ENCODE results near the gene TCHP. TPM values are rescaled to one million over a fixed set of nuclear protein-coding genes. Genes with fewer than 3 reads are reported as not detected.

Gene TCHP
- total and polyA plus RNA-seq, 2 of the 13 experiments (the other 11 are each of a cell fraction or from before 2014, with no cell fraction given): 6.7 to 12.2 TPM

DNA sequence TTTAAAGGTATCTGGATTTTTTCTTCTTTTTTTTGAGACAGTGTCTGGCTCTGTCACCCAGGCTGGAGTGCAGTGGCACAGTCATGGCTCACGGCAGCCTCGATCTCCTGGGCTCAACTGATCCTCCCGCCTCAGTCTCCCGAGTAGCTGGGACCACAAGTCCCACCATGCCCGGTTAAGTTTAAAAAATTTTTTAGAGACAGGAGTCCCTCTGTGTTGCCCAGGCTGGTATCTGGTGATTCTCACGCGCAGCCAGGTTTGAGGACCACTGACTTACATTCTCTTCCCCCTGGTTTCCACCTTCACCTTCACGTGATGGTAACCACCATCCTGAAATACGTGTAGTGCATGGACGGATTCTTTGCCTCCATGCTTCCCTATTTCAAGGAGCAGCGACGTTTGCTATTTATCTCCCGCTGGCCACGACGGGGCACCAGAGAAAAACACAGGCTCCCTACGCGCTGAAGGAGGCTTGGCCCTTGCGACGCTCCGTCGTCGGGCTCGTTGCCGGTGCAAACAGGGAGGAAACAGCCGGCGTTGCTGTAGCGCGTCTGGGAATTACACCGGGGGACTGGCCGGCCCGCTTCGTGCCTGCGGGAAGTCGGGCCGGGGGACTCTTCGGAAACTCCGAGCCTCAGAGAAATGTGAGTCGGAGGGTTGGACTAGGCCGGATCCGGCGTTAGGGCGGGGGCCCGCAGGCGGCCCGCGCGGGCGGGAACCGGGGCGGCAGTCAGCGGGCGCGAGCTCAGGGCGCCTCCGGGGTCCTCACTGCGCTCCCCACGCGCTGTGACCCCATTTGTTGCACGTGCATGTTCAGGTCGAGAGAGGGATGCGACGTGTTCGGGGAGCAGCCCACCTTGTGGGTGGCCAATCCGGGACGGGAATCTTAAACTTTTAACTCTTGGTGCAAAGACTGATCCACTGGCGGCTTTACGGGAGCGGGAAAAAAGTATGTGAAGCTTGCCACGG, at the start of gene TCHP (continued):
- TF ChIP-seq HDAC1 (CRISPR knock-in tag; IDR thresholded peaks at IDR 0.05) (peak; percentile 90), ZNF567 (CRISPR knock-in tag; IDR thresholded peaks at IDR 0.05; ENCODE audit: borderline replicate concordance) (0 out of 2 replicates have a peak, but pooled peaks have one; percentile 1), NAIF1 (CRISPR knock-in tag; IDR thresholded peaks at IDR 0.05; ENCODE audit: borderline replicate concordance) (peak; percentile 51; the same call in 1 of the 2 replicates), ZNF772 (CRISPR knock-in tag; IDR thresholded peaks at IDR 0.05) (peak; percentile 55; the same call in 1 of the 2 replicates), ZNF512 (CRISPR knock-in tag; IDR thresholded peaks at IDR 0.05) (no peak), ZNF704 (CRISPR knock-in tag; IDR thresholded peaks at IDR 0.05; ENCODE audit: borderline replicate concordance) (peak; percentile 72; the same call in 1 of the 2 replicates), TEAD3 (CRISPR knock-in tag; optimal IDR thresholded peaks at IDR 0.05; ENCODE audit: borderline replicate concordance) (peak; percentile 74), PCBP1 (IDR thresholded peaks at IDR 0.05; ENCODE audit: borderline replicate concordance, low read depth, low read length) (no peak), ZSCAN31 (CRISPR knock-in tag; IDR thresholded peaks at IDR 0.05; ENCODE audit: low read depth) (peak; percentile 68), ZNF879 (CRISPR knock-in tag; IDR thresholded peaks at IDR 0.05) (no peak), MYPOP (CRISPR knock-in tag; IDR thresholded peaks at IDR 0.05) (peak; percentile 92), ZNF235 (CRISPR knock-in tag; IDR thresholded peaks at IDR 0.05; ENCODE audit: borderline replicate concordance) (peak; percentile 80; the same call in 1 of the 2 replicates), ZNF615 (CRISPR knock-in tag; IDR thresholded peaks at IDR 0.05; ENCODE audit: borderline replicate concordance) (no peak), FOXA1 (IDR thresholded peaks at IDR 0.05) (no peak), FOXA1 (CRISPR knock-in tag; IDR thresholded peaks at IDR 0.05) (peak; percentile 66; the same call in 1 of the 2 replicates)
- TF ChIP-seq, protein P1, sequence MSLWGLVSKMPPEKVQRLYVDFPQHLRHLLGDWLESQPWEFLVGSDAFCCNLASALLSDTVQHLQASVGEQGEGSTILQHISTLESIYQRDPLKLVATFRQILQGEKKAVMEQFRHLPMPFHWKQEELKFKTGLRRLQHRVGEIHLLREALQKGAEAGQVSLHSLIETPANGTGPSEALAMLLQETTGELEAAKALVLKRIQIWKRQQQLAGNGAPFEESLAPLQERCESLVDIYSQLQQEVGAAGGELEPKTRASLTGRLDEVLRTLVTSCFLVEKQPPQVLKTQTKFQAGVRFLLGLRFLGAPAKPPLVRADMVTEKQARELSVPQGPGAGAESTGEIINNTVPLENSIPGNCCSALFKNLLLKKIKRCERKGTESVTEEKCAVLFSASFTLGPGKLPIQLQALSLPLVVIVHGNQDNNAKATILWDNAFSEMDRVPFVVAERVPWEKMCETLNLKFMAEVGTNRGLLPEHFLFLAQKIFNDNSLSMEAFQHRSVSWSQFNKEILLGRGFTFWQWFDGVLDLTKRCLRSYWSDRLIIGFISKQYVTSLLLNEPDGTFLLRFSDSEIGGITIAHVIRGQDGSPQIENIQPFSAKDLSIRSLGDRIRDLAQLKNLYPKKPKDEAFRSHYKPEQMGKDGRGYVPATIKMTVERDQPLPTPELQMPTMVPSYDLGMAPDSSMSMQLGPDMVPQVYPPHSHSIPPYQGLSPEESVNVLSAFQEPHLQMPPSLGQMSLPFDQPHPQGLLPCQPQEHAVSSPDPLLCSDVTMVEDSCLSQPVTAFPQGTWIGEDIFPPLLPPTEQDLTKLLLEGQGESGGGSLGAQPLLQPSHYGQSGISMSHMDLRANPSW (CRISPR knock-in tag; IDR thresholded peaks at IDR 0.05; ENCODE audit: borderline replicate concordance): no peak; the same call in 1 of the 2 replicates
- TF ChIP-seq, protein P2, sequence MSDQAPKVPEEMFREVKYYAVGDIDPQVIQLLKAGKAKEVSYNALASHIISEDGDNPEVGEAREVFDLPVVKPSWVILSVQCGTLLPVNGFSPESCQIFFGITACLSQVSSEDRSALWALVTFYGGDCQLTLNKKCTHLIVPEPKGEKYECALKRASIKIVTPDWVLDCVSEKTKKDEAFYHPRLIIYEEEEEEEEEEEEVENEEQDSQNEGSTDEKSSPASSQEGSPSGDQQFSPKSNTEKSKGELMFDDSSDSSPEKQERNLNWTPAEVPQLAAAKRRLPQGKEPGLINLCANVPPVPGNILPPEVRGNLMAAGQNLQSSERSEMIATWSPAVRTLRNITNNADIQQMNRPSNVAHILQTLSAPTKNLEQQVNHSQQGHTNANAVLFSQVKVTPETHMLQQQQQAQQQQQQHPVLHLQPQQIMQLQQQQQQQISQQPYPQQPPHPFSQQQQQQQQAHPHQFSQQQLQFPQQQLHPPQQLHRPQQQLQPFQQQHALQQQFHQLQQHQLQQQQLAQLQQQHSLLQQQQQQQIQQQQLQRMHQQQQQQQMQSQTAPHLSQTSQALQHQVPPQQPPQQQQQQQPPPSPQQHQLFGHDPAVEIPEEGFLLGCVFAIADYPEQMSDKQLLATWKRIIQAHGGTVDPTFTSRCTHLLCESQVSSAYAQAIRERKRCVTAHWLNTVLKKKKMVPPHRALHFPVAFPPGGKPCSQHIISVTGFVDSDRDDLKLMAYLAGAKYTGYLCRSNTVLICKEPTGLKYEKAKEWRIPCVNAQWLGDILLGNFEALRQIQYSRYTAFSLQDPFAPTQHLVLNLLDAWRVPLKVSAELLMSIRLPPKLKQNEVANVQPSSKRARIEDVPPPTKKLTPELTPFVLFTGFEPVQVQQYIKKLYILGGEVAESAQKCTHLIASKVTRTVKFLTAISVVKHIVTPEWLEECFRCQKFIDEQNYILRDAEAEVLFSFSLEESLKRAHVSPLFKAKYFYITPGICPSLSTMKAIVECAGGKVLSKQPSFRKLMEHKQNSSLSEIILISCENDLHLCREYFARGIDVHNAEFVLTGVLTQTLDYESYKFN (CRISPR knock-in tag; conservative IDR thresholded peaks at IDR 0.05): peak; percentile 46

All from HepG2 (cell line).